ENCODE data around the gene VPS26B. TPM values are rescaled to one million over a fixed set of nuclear protein-coding genes. Genes with fewer than 3 reads are reported as not detected.
"Not testable (repeated sequence)": the region's sequence is repeated elsewhere in the genome, so short reads cannot be mapped to it uniquely, and the experiment has no call there.

VPS26B gene
- total RNA-seq, 1 donor from 2014 or later, result 61.1 TPM

- DNase-seq (ENCODE audit: low spot score in 2 of 2), result no peak
- FAIRE-seq, result no peak
Measured at GRCh38 chr11:134254433-134255183, 30.1 kb downstream of the VPS26B start.

- DNase-seq (ENCODE audit: low spot score in 2 of 2); FAIRE-seq: not testable (repeated sequence)
Measured at GRCh38 chr11:134255184-134255561, 30.7 kb downstream of the VPS26B start.

GRCh38 chr11:134257101-134257500 is 32.6 kb downstream of the VPS26B start:
- DNase-seq (ENCODE audit: low spot score in 2 of 2) (no peak), FAIRE-seq (no peak)

GRCh38 chr11:134258577-134258976 is 34.1 kb downstream of the VPS26B start:
- FAIRE-seq (no peak), DNase-seq (ENCODE audit: low spot score in 2 of 2) (no peak)

- DNase-seq (ENCODE audit: low spot score in 2 of 2), result no peak
- FAIRE-seq, result no peak
Measured at GRCh38 chr11:134260503-134260902, 36.0 kb downstream of the VPS26B start.

- DNase-seq (ENCODE audit: low spot score in 2 of 2) (no peak), FAIRE-seq (no peak)
Measured at GRCh38 chr11:134260983-134261382, 36.5 kb downstream of the VPS26B start.

GRCh38 chr11:134261626-134262488 is 37.4 kb downstream of the VPS26B start:
- no peak for DNase-seq (ENCODE audit: low spot score in 2 of 2)
- FAIRE-seq, result no peak

GRCh38 chr11:134264966-134265764 is 40.7 kb downstream of the VPS26B start:
- no peak for FAIRE-seq

GRCh38 chr11:134266440-134266839 is 42.0 kb downstream of the VPS26B start:
- no peak for FAIRE-seq
- DNase-seq (ENCODE audit: low spot score in 2 of 2), result no peak

More at GRCh38 chr11:134264966-134265764, 40.7 kb downstream of the VPS26B start:
- no peak for DNase-seq (ENCODE audit: low spot score in 2 of 2)

GRCh38 chr11:134266841-134267251 is 42.4 kb downstream of the VPS26B start:
- DNase-seq (ENCODE audit: low spot score in 2 of 2), result no peak

GRCh38 chr11:134267461-134267860 is 43.0 kb downstream of the VPS26B start:
- DNase-seq (ENCODE audit: low spot score in 2 of 2), result no peak
- no peak for FAIRE-seq

More at GRCh38 chr11:134266841-134267251, 42.4 kb downstream of the VPS26B start:
- no peak for FAIRE-seq

- DNase-seq (ENCODE audit: low spot score in 2 of 2) (no peak), FAIRE-seq (no peak)
Measured at GRCh38 chr11:134267966-134268365, 43.5 kb downstream of the VPS26B start.

GRCh38 chr11:134270250-134270714 is 45.8 kb downstream of the VPS26B start:
- DNase-seq (ENCODE audit: low spot score in 2 of 2) (no peak), FAIRE-seq (no peak)

GRCh38 chr11:134271978-134272377 is 47.5 kb downstream of the VPS26B start:
- FAIRE-seq, result no peak
- DNase-seq (ENCODE audit: low spot score in 2 of 2), result no peak

- DNase-seq (ENCODE audit: low spot score in 2 of 2) (no peak), FAIRE-seq (no peak)
Measured at GRCh38 chr11:134272381-134273316, 48.2 kb downstream of the VPS26B start.

GRCh38 chr11:134273317-134273712 is 48.8 kb downstream of the VPS26B start:
- FAIRE-seq (no peak), DNase-seq (ENCODE audit: low spot score in 2 of 2) (no peak)

GRCh38 chr11:134275188-134275533 is 50.7 kb downstream of the VPS26B start:
- FAIRE-seq, result no peak
- DNase-seq (ENCODE audit: low spot score in 2 of 2), result no peak

GRCh38 chr11:134275534-134276395 is 51.3 kb downstream of the VPS26B start, which contains the start of gene GLB1L3:
GLB1L3 (plus strand) TSS chr11:134276379; CDS start chr11:134276741, 362 bp downstream.
- no peak for FAIRE-seq

More at GRCh38 chr11:134275534-134276395, 51.3 kb downstream of the VPS26B start, which contains the start of gene GLB1L3:
- peak; percentile 48 to 70 for DNase-seq (ENCODE audit: low spot score in 2 of 2)
